Measurements from ENCODE around the gene GOLT1B.

GRCh38 chr12:21541773-21542172 is 40.2 kb downstream of the GOLT1B start:
- no peak for TF ChIP-seq POLR2A (IDR thresholded peaks at IDR 0.05; ENCODE audit: low read length)
- TF ChIP-seq GATA1 (IDR thresholded peaks at IDR 0.05; ENCODE audit: low read depth, low read length) = no peak
